ENCODE results near the gene VWA5B1.

GRCh38 chr1:20266642-20267041, 24.0 kb upstream of the VWA5B1 start:
- TF ChIP-seq CTCF (conservative IDR thresholded peaks at IDR 0.05; ENCODE audit: low read depth, low read length) (no peak), POLR2A (IDR thresholded peaks at IDR 0.05; ENCODE audit: low read depth, low read length) (no peak), CHD1 (IDR thresholded peaks at IDR 0.05; ENCODE audit: low read depth, low read length) (no peak), CEBPB (IDR thresholded peaks at IDR 0.05; ENCODE audit: low read depth, low read length) (no peak), NFE2L2 (IDR thresholded peaks at IDR 0.05; ENCODE audit: low read depth, low read length) (no peak)

Measured in IMR-90 (cell line).